ENCODE results near the gene TUG1.

Gene TUG1

GRCh38 chr22:30968924-30969531, at the start of gene TUG1:
Gene TUG1 (plus strand): TSS chr22:30969265.
- DNase-seq (ENCODE audit: low read depth), result peak; percentile 98

GRCh38 chr22:30919973-30920372, 49.1 kb upstream of the TUG1 start:
- no peak for DNase-seq (ENCODE audit: low read depth)

DNA sequence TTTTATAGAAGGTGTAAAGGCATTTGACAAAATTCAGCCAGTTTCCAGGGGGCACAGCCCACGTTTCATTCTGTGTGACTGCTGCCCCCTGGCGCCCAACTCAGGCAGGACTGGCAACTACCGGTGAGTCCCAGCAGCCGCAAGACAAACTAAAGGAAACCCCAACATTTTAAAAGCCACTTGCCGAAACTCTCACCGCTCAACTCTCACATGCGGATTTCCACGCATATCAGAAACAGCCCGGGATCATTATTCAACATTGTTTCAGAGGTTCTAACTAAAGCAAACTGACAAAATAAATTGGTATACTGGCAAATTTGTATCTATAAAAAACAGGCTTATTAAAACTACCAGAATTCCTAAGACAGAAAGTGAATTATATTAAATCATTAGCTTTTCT, 48.7 kb upstream of the TUG1 start:
- DNase-seq (ENCODE audit: low read depth), result peak; percentile 32

DNA sequence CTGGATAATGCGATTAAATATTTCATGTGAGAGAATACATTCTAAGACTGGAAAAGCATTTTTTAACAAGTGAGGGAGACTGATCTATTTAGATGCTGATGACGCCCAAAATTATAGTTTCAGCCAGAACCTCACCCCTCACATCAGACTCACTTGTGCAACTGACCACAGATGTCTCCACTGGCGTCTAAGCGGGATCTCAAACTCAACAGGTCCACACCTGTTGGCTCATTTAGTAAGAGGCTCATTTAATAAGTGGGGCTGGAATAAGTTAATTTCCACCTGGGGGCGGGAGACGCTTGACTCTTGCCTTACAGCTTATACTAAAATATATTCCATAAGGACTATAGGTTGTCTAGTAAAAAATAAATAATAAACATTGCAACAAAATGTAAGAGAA, 48.0 kb upstream of the TUG1 start:
- no peak for DNase-seq (ENCODE audit: low read depth)

- peak; percentile 7 for DNase-seq (ENCODE audit: low read depth)
Measured at GRCh38 chr22:30922151-30922611, 46.9 kb upstream of the TUG1 start.

- no peak for DNase-seq (ENCODE audit: low read depth)
Measured at GRCh38 chr22:30923168-30923900, 45.7 kb upstream of the TUG1 start.

GRCh38 chr22:30925667-30926066, 43.4 kb upstream of the TUG1 start:
- DNase-seq (ENCODE audit: low read depth), result no peak

DNA sequence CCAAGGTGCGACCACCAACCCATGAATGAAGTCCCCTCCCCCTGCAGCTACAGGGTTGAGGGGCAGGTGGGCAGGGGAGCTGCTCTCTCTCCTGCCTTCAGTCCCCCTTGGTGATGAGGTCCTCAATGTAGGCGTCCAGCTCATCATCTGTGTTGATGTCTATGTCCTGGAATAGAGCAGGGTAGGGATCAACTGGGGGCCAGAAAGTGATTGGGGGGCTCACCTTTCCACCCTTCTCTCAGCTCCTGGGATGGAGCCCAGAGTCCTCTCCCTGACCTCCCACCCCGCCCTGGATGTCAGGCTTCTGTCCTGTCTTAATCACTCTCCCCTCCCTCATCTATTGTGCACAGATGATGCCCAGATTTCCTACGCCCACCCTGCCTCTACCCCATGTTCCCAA, 42.4 kb upstream of the TUG1 start:
- no peak for DNase-seq (ENCODE audit: low read depth)

DNA sequence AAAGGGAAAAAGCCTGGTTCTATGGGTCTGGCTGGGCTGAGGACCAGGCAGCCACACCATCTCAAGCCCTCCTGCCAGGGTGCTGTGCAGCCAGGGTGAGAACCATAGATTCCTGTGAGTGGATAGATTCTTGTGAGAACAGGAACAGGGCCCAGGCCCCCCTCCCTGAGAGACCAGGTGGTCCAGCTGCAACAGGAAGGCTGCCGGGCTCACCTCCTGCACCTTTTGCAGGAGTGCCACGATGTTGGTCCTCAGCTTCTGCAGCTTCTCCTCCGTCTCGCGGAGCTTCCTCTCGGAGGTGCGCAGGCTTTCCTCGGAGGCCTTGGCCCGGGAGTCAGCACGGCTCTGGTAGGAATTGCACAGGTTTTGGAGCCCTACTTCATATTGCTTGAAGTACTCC, 41.3 kb upstream of the TUG1 start:
- DNase-seq (ENCODE audit: low read depth), result no peak

DNA sequence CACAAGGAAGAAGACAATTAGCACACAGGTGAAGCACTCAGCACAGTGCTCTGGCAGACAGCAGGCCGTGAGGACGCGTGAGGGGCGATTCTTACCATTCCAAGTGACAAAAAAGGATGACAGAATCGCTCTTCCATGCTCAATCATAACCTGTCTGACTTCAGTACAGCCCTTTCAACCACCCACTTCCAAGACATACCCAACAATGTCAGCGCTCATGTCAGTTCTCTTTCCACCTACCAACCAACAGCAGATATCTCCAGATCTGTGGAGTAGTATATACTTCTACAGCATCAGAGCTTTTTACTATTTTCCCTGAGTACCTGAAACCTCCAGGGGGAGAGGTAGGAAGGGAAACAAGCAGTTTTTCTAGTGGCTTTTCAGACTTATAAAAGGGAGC, 40.7 kb upstream of the TUG1 start:
- no peak for DNase-seq (ENCODE audit: low read depth)

- DNase-seq (ENCODE audit: low read depth), result no peak
Measured at GRCh38 chr22:30930228-30930627, 38.8 kb upstream of the TUG1 start.

- DNase-seq (ENCODE audit: low read depth), result no peak
Measured at GRCh38 chr22:30931541-30932300, 37.3 kb upstream of the TUG1 start.

DNA sequence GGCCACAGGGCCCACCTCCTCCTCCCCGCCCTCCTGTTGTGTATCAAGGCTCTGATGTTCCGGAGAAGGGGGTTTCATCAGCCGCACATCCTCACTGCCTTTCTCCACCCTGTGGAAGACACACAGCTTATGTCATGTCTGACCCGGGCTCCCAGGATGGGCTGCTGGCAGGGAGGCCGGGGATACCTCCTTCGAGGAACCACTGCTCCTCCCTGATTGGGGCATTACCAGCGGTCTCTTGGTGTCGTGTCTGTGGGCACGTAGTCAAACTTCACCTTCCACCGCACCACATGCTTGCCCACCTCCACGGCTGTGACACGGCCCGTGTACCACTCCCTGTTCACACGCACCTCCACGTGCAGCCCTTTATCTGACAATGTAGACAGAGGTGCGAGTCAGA, 36.4 kb upstream of the TUG1 start:
- DNase-seq (ENCODE audit: low read depth), result no peak

DNA sequence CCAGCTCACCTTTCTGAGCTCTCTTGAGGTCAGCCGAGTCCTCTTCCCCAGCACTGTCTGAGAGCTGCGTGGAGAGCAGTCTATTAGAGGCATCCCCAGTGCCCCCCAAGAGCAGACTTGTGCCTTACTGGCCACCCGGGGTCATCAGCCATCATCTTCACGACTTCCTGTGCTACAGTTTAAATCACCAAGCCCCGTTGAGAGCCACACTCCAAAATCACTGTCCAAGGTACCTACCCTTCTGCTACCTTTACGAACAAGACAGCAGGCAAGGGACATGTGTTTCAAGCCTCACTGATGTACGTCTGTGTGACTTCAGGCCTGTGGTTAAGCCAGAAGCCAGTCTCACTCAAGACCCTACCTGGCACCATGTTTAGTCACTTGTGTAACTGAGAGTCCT, 35.6 kb upstream of the TUG1 start:
- DNase-seq (ENCODE audit: low read depth), result no peak

GRCh38 chr22:30934053-30934452, 35.0 kb upstream of the TUG1 start:
- no peak for DNase-seq (ENCODE audit: low read depth)

- DNase-seq (ENCODE audit: low read depth), result no peak
Measured at GRCh38 chr22:30940685-30941362, 28.2 kb upstream of the TUG1 start.

- DNase-seq (ENCODE audit: low read depth), result no peak
Measured at GRCh38 chr22:30941363-30941740, 27.7 kb upstream of the TUG1 start.

GRCh38 chr22:30943368-30943767, 25.7 kb upstream of the TUG1 start:
- no peak for DNase-seq (ENCODE audit: low read depth)

DNA sequence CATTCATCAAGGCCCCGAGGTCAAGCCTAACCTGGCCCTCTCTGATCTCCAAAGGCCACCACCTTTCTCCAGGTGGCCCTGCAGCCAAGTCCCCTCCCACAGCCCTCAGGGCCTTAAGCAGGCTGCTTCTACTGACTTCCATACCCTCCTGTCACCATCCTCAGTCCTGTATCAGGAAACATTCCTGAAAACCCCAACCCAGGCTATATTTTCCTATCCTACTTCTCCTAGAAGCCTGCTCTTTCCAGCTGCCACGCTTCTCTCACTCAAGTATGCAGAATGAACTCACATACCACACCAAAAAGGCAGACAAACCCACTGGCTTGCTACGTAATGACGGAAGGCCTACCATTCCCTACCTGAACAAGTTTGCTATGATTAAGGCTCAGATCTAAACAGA, 24.1 kb upstream of the TUG1 start:
- no peak for DNase-seq (ENCODE audit: low read depth)

- no peak for DNase-seq (ENCODE audit: low read depth)
Measured at GRCh38 chr22:30945653-30946052, 23.4 kb upstream of the TUG1 start.

DNA sequence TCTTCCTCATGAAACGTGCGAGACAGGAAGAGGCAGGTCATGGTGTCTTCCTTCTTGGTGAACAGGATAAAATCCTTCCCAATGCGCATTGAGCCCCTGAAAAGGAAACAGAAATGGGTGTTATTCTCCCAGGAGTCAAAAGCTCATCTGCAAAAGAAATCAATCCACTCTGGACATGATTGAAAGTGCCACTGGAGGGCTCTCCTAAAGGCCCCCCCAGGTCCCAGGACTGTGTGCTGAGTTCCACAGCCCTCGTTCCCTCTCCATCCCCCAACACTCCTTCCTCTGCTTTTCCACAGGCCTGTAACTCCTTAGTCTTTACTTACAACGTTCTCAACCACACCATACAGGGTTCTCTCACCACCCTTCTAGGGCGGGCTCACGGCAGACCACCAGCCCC, 22.7 kb upstream of the TUG1 start:
- no peak for DNase-seq (ENCODE audit: low read depth)

GRCh38 chr22:30947173-30947815, 21.8 kb upstream of the TUG1 start:
- no peak for DNase-seq (ENCODE audit: low read depth)
